SU-DHL-6 (cell line): Measurements from ENCODE around the gene CALML3.

ENCODE experiments used
- H2AFZ ChIP-seq: fragments of 200-600 bp; sonication (generic); 2 replicates; pipeline ENCODE4 v1.6.1; 2014; ENCODE audit warnings: low read depth, mild to moderate bottlenecking, moderate library complexity, mixed read lengths, antibody characterized with exemption, low read length; ENCODE audit not compliant: severe bottlenecking
- H3F3A ChIP-seq: fragments of 200-600 bp; shearing (Covaris generic); 2 replicates; pipeline ENCODE4 v1.6.0; 2016; ENCODE audit warnings: antibody characterized with exemption, mild to moderate bottlenecking; ENCODE audit not compliant: insufficient read depth
- H3K27ac ChIP-seq: fragments of 200-600 bp; sonication (generic); 2 replicates; pipeline ENCODE4 v1.5.1; 2016; ENCODE audit warnings: low read depth, mild to moderate bottlenecking, low read length, moderate library complexity, mixed read lengths
- H3K27me3 ChIP-seq: fragments of 200-600 bp; sonication (generic), shearing (Covaris generic); 2 replicates; pipeline ENCODE4 v1.6.0; 2014; ENCODE audit warnings: mild to moderate bottlenecking, low read length
- H3K36me3 ChIP-seq: fragments of 200-600 bp; sonication (generic); 2 replicates; pipeline ENCODE4 v1.6.1; 2014; ENCODE audit warnings: mild to moderate bottlenecking, low read length, mixed read lengths
- H3K4me2 ChIP-seq: fragments of 300-600, 200-600 bp; shearing (Covaris generic), sonication (generic); 2 replicates; pipeline ENCODE4 v1.6.0; 2014; ENCODE audit warnings: low read length, low read depth, mild to moderate bottlenecking; ENCODE audit not compliant: poor library complexity, severe bottlenecking
- H3K4me3 ChIP-seq: fragments of 200-600 bp; sonication (generic); 2 replicates; pipeline ENCODE4 v1.5.1; 2014; ENCODE audit warnings: antibody characterized with exemption, low read length, mild to moderate bottlenecking, mixed read lengths; ENCODE audit not compliant: insufficient read depth, poor library complexity, severe bottlenecking
- H3K79me2 ChIP-seq: fragments of 200-600 bp; sonication (generic); 2 replicates; pipeline ENCODE4 v1.6.1; 2014; ENCODE audit warnings: mild to moderate bottlenecking, low read length, moderate library complexity; ENCODE audit not compliant: insufficient read depth
- H3K9ac ChIP-seq: fragments of 200-600 bp; sonication (generic); 2 replicates; pipeline ENCODE4 v1.7.0; 2014; ENCODE audit warnings: mild to moderate bottlenecking, low read length
- H3K9me2 ChIP-seq: fragments of 200-600 bp; sonication (generic); replicated peaks from 2 replicates; pipeline ENCODE4 v1.6.1; 2014; ENCODE audit warnings: low read length; ENCODE audit not compliant: insufficient read depth
- H3K9me3 ChIP-seq: fragments of 200-600 bp; sonication (generic); 2 replicates; pipeline ENCODE4 v1.6.1; 2014; ENCODE audit warnings: low read length, mixed read lengths; ENCODE audit not compliant: insufficient read depth
- H4K20me1 ChIP-seq: fragments of 200-600 bp; sonication (generic); 2 replicates; pipeline ENCODE4 v1.6.1; 2014; ENCODE audit warnings: low read depth, mild to moderate bottlenecking, antibody characterized with exemption, low read length, moderate library complexity, mixed read lengths
- EZH2phosphoT487 ChIP-seq: fragments of 200-600 bp; sonication (generic), shearing (Covaris generic); conservative IDR thresholded peaks from 2 replicates; pipeline ENCODE4 v1.6.1; 2018; ENCODE audit warnings: mild to moderate bottlenecking, antibody characterized with exemption, low read length, moderate library complexity, mixed read lengths
- TF ChIP-seq, protein P1 (sequence below): fragments of 200-600 bp; sonication (generic); IDR thresholded peaks from one replicate; pipeline ENCODE4 v1.5.1; 2017; ENCODE audit warnings: antibody characterized with exemption, mild to moderate bottlenecking, low read length, moderate library complexity; ENCODE audit not compliant: insufficient read depth, poor library complexity, severe bottlenecking

Gene CALML3

DNA sequence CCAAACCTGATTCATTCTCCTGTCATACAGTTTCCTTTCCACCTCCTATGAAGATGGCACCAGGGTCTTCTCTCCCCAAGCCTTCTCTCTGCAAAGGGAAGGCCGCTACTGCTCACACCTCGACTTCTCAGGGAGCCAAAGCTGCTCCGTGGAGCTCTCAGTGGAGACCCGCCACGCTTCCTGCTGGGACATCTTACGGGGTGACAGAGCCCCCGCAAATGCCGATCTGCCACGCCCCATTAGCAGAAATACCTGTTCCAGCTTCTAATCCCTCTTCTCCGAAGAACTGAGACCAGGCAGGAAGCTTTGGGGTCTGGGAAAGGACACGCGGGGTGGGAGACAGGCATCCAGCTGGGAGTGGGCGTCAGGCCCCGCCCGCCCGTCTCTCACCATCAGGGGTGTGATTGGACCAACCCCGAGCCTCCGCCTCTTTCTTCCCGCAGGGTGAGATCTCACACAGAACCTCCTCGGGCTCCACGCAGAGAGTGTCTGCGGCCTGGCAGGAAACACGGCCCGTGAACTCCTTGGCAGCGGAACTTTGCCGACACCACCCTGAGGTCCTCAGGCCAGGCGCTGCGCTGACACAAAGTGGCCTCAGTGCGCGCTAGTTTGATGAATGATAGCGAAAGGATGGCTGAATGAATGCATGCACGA lies 13.4 kb upstream of the CALML3 start:
- Histone ChIP-seq H3F3A (no peaks in the 10 kb centered on the region), H3K4me3 (no peak overlapping the region), H3K4me2 (no peak overlapping the region), H2AFZ (no peak overlapping the region), H3K9me3 (no peaks in the 10 kb centered on the region), H3K27ac (no peak overlapping the region), H3K79me2 (no peaks in the 10 kb centered on the region), H4K20me1 (no peaks in the 10 kb centered on the region), H3K36me3 (no peaks in the 10 kb centered on the region), H3K27me3 (no peaks in the 10 kb centered on the region), H3K9me2 (no peaks in the 10 kb centered on the region), H3K9ac (no peak overlapping the region)
- TF ChIP-seq, protein P1, sequence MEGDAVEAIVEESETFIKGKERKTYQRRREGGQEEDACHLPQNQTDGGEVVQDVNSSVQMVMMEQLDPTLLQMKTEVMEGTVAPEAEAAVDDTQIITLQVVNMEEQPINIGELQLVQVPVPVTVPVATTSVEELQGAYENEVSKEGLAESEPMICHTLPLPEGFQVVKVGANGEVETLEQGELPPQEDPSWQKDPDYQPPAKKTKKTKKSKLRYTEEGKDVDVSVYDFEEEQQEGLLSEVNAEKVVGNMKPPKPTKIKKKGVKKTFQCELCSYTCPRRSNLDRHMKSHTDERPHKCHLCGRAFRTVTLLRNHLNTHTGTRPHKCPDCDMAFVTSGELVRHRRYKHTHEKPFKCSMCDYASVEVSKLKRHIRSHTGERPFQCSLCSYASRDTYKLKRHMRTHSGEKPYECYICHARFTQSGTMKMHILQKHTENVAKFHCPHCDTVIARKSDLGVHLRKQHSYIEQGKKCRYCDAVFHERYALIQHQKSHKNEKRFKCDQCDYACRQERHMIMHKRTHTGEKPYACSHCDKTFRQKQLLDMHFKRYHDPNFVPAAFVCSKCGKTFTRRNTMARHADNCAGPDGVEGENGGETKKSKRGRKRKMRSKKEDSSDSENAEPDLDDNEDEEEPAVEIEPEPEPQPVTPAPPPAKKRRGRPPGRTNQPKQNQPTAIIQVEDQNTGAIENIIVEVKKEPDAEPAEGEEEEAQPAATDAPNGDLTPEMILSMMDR, result no peak
- TF ChIP-seq EZH2phosphoT487, result no peak

DNA sequence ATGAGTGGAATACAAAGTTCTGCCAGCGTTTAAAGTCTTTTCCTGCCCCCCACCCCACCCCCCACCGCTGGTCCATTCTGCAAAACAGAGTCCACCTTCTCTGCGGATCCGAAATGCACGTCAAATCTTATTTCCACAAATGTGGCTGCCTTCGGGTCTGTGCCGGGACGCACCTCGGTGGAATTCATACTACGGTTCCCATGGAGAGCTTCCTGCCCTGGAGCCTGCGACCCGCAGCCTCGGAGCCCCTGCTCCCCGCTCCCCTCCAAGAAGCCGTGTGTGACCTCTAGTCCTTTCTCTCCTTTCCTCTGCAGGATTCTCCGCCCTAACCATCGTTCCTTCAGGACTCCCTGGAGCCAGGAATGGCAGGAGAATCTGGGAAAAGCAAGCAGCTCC lies 12.9 kb upstream of the CALML3 start:
- no peaks in the 10 kb centered on the region for H3K9me3 ChIP-seq
- no peak overlapping the region for H3K27ac ChIP-seq
- no peaks in the 10 kb centered on the region for H3K79me2 ChIP-seq
- no peak overlapping the region for H3K9ac ChIP-seq
- no peaks in the 10 kb centered on the region for H3K27me3 ChIP-seq
- H3K36me3 ChIP-seq, result no peaks in the 10 kb centered on the region
- no peak overlapping the region for H2AFZ ChIP-seq
- no peak overlapping the region for H3K4me2 ChIP-seq
- H4K20me1 ChIP-seq, result no peaks in the 10 kb centered on the region
- H3F3A ChIP-seq, result no peaks in the 10 kb centered on the region
- no peaks in the 10 kb centered on the region for H3K9me2 ChIP-seq
- TF ChIP-seq EZH2phosphoT487, result no peak
- TF ChIP-seq, protein P1, result no peak
- no peak overlapping the region for H3K4me3 ChIP-seq

DNA sequence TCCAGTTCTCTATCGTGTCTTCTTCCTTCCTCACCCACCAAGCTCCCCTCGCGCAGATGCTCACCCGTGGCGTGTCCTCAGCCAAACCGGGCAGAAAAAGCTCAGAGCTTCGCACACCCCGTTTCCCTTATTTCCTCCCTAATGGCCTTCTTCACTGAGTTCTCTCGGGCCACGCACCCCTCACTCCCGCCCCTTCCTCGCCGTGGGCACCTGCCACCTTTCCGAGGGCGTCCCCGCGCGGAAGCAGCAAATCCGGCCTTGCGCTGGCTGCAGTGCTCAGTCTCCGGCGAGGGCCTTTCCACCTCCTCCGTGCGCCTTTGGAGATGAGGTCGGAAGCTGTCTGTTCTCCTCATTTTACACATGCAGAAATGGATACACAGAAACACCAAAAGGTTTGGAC lies 12.4 kb upstream of the CALML3 start:
- Histone ChIP-seq H3K4me2 (no peak overlapping the region), H3K9me3 (no peaks in the 10 kb centered on the region), H2AFZ (no peak overlapping the region), H3K9me2 (no peaks in the 10 kb centered on the region), H3K9ac (no peak overlapping the region), H3K36me3 (no peaks in the 10 kb centered on the region), H3F3A (no peaks in the 10 kb centered on the region), H4K20me1 (no peaks in the 10 kb centered on the region), H3K4me3 (no peak overlapping the region), H3K79me2 (no peaks in the 10 kb centered on the region), H3K27me3 (no peaks in the 10 kb centered on the region), H3K27ac (no peak overlapping the region)
- TF ChIP-seq, protein P1, result no peak
- no peak for TF ChIP-seq EZH2phosphoT487
